NCI-H146 (cell line): ENCODE results near the gene BAHCC1.
"Not testable (repeated sequence)": the region's sequence is repeated elsewhere in the genome, so short reads cannot be mapped to it uniquely, and the experiment has no call there.

Experiments used
- DNase-seq: peaks from one replicate; lab custom pipeline; 2025; lab: John Stamatoyannopoulos, UW

The BAHCC1 gene

DNA sequence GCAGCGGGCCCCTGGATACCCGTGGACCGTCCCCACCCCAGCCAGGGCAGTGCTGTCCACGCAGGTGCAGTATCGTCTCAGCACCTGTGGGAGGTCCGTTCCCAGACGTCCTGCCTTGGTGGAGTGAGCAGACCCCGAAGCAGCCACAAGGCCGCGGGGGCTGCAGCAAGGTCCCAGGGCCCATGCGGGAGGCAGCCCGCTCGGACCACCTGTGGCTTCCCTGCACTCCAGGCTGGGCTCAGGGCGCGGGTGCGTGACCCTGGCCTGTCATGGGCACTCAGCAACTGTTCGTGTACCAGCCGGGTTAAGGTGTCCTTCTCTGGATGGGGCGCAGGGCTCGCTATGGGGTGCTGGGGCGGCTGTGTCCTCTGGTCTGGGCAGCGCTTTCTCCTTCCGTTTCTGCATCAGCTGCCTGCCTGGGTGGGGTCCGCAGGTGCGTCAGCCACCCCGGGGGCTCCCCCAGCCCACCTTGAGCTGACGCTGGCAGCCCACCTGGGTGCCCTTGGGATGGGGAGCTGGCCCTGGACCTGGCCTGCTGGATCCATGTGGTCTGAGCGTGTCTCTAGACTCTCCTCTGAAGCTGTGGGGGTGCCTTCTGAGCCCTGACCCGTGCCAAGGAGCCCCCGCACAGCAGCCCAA lies 18.4 kb downstream of the BAHCC1 start:
- no peak for DNase-seq

DNA sequence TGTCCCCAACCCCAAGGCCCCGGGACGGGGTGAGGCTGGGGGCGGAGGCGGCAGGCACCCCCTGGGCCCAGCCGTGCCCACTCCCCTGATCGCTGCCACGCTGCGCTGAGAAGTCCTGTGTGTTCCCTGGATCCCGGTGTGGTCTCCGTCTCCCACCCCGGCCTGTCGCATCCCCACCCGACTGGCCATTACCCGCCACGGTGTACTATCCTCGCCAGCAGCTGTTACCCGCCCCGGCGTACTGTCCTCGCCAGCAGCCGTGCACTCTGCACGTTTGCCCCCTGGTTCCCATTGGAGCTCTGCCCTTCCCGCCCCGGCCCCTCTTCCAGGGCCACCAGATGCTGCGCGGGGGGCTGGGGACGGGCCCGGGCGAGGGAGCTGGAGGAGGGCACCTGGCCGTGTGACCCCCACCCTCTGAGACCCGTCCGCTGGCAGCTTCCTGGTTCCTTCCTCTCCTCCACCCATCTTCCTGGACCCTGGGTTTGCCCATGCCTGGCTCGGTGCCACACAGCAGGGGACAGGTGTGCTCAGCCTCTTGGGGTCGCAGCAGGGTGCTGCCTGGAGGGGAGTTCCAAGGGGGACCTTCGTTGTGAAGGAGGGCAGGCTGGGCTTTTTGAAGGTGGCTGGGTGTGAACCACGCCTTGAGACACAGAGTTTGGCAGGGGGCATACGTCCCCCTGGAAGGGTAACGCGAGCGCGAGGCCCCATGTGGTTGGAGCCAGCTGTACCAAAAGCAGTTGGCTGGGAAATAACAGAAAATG lies 19.7 kb downstream of the BAHCC1 start:
- DNase-seq = no peak

DNA sequence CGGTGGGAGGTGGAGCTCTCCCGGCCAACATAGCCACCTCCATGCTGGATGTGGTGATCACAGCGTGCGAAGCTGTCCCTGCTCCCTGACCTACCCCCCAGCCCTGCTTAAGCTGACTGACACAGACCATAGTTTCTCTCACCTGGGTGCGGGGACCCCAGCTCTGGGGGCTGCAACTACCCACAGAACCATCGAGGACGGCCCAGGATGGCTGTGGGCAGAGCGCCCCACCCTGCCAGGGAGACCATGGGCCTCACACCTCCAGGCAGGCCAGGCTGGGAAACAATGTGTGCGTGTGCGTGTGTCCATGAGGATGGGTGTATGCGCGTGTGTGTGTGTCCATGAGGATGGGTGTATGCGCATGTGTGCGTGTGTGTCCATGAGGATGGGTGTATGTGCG lies 20.4 kb downstream of the BAHCC1 start:
- DNase-seq = no peak

DNA sequence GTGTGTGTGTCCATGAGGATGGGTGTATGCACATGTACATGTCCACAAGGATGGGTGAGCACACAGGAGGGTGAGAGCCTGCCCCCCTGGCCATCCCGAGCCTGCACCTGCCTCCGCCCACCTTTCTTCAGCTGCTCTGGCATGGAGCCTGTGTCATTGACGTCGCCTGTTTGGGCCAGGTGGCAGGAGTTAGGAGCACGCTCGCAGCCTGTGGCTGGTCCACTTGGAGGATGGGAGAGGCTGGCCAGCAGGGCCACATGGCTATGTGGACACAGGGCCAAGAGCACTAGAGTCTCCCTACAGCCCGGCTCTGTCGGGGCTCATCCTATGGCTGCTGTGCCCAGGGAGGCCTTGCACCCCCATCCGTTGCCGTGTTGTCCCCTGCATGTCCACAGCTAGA lies 21.4 kb downstream of the BAHCC1 start:
- peak; percentile 15 for DNase-seq

DNA sequence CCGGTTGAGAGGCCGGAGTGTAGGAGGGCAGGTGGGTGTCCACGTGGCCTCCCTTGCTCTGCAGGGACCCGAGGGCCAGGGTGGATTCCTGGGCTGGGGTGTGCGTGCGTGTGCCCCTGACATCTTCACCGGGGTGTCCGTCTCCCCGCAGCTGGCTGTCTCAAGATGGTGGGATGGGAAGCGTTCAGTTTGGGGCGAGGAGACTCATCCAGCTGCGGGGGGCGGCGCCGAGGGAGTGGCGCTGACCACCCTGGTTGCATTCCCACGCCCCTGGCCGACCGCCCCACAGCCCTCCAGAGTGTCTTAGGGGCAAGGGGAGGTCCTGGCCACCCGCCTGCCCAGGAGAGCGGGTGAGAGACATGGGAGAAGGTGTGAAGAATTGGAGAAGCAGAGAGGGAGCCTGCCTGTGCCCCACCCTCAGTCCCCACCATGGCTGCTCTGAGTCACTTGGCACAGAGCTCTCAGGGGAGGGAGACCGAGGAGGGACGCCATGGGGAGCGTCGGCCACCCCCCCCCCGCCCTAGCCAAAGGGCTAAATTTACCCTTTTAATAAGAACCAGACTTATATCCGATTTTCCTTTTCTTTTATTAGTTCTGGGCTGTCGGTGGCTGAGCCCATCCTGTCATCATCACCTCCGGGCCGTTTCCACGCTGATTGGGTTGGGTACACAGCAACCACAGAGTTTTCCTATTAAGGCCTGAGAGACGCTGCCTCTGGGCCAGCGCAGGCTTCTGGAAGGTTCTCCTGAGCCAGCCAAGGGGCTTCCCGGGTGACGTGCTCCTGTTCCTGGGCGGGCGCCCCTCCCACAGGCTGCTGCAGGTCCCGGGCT lies 22.0 kb downstream of the BAHCC1 start:
- DNase-seq = no peak

DNA sequence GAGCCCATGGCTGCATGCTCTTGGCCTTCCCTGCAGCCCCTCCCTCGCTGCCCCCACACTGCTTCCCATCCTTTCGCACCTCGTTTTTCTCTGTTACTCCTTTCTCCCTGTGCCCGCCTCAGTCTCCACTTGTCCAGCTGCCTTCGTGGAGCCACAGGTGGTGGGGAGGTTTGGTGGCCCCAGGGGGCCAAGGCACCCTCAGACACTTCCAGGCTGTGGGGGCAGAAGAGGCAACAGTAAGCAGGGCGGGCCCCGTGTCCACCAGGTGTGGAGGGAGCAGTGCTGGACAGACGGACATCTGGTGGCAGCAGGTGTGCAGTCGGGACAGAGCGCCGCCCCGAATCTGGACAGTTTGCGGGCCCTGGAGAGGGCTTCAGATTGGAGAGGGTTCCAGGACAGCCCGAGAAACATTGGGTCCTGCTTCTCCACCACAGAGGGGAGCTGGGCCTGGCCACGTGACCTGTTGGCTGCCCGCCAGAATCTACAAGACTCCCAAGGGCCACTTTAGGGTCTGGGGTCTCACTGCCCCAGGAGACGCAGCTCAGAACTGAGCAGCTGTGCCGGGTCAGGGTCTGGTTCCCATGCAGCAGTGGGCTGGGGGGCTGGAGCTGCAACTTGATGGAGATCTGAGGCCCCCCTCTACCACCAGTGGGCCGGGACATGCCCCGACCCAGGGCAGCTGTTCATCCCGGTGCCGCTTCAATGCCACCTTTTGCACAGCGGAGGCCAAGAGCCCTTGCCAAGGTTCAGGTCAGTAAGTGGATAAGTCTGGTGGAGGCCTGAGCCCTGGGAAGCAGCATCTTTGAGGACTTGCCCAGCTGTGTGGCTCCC lies 22.8 kb downstream of the BAHCC1 start:
- no peak for DNase-seq

DNA sequence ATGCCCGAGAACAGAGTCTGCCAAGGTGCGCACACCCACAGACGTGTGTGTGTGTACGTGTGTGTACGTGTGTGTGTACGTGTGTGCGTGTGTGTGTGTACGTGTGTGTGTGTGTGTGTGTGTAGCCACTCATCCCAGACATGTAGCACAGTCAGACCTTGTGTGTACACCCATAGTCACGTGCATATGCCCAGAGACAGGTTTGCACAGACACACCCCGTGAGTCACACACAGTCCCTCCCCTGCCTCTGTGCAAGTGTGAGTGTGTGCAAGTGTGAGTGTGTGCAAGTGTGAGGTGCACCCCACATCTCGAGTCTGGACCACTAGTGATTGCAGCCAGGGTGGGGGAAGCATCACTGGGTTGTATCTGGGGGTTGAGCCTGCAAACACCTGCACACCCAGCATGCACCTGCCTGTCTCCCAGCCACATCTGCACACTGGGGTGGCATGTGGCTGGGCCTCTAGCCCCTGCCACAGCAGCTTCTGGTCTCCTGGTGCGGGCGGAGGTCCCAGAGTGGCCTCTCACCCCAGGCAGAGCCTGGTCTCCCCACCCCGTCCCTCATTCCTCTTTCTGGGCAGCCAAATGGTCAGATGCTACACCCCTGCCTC lies 23.6 kb downstream of the BAHCC1 start:
- peak; percentile 41 for DNase-seq

DNA sequence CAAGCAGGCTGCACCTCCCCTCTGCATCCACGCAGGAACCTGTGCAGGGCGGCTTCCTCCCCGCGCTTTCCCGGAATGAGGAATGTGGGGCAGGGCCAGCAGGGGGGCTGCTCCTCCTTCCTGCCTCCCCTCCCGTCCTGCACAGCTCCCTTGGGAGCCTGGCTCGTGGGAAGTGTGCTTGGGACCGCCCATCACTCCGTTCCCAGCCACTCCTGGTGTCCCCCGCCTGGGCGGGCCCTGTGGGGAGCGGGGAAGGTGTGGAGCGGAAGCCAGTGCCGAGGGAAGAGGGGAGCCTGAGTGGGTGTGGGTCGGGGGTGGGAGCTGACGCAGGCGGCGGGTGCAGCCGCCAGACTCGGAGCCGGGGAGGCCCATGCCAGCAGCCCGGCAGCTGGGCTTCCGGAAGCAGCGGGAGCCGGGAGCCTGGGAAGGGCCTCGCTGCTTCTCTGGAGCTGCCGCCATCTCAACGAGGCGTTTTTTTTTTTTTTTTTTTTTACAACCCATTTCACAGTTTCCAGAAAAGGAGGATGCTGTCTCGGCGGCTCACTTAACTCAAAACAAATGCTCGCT lies 24.1 kb downstream of the BAHCC1 start:
- DNase-seq = peak; percentile 91

DNA sequence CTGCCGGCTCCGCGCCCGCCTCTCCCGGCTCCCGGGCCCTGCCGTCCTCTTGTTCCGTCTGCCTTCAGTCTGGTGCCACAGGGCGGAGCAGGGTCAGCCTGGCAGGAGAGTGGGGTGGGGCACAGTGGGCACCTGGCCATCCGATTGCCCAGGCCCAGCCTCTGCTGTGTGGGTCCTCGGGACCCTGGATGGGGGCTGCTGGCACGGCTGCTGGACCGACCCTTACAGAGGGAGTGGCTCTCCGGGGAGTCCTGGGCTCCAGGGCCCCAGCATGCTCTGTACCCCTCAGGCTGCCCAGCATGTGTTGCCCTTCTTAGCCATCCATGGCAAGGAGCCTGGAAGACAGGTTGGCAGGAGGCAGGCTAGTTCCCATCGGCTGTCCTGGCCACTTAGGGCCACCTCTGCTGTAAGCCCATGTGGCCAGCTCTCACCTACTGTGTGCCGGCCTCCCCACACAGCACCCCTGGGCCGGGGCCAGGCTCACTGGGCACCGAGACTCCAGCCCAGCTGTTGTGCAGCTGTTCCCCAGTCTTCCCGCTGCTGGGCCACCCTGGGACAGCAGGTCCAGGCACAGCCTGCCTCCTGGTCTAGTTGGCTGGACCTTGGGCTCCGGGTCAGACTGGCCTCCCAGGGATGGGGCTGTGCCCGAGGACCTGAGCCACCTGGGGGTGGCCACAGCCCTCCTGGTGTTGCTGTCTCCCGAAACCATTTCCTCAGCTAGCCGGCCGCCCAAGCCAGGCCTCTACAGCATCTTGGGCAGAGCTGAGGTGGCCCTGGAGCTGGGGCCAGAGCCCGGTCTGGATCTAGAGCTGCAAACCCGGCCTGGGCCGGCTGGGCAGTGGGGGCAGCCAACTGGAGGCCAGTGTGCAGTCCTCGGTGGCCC lies 24.9 kb downstream of the BAHCC1 start:
- DNase-seq = no peak

DNA sequence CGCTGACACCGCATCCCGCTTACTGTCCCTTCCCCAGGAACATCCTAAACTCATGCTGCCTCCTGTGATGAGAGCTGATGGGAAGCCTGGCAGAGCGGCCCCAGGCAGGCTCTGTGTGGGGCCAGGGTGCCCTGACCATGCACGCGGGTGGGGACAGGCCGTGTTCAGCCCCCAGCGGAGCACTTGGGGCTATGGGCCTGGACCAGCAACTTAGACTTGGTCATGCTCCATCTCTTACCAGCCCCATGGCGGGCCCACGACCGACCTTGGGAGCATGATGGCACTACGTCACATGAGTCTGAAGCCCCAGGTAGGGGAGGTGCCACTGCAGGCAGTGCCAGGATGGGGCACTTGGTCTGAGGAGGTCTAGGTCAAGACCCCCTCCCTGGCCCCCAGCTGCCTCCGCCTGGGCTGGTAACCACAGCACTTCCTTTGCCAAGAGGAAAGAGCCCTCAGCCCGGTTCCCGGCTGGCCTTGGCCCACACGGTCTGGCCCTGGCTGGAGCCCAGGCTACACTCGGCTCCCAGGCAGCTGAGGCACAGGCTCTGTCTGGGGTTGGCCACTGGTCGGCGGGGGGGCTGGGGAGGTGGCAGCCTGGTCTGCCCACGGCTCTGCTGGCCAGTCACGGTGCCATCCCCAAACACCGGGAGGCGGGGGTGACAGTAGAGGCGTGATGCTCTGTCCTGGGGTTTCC lies 25.7 kb downstream of the BAHCC1 start:
- DNase-seq = no peak

DNA sequence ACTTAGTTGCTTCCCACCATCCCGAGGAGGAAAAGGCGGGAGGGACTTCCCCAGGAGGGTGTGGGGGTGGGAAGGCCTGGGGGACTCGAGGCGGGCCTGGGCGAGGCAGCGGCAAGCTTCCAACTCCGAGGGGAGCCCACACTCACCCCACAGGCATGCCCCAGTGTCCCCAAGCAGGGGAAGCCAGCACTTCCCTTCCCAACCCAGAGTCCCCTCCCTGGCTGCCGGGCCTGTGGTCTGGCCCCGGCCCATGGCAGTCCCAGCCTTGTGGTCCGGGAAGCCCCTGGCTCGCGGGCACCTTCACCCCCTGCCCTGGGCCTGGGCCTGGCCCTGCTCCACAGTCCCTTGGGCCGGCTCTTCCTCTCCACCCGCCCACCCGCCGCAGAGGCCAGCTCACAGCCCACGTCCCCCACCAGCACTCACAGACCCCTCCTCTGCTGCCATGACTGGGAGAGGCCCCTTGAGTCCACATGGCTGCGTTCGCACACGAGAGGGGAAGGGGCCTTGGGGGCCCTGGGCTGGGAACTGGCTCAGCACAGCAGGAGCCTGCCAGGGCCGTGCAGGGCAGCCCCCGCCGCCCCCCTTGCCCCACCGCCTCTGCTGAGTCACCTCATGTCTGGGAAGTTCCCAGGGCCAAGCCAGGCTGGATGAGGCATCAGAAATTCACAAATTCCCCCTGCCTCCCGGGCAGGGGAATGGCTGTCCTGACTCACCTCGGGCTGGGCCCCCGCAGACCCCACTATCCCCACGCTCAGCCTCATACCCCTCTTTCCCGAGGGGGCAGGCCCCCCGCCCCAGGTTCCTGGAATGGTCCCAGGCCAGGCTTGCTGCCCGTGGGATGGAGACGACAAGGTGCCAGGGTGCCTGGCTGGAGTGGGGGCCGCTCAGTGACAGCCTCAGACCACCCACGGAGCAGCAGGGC lies 27.8 kb downstream of the BAHCC1 start:
- no peak for DNase-seq

DNA sequence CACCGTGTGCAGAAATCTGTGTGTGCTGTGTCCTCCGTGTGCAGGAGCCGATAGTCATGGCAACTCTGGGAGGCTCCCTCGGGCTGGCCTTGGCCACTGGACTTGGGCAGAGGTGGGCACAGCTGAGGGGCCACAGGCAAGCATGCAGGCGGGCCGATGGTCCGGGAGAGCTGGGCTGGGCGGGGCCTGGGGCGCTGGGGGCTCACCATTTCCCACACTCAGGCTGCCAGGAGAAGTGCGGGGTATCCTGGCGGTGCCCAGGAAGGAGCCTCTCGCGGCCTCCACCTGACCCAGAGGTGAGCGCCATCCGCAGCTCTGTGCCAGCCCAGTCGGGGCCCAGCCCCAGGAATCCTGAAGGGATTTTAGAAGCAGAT lies 28.4 kb downstream of the BAHCC1 start:
- DNase-seq = no peak

DNA sequence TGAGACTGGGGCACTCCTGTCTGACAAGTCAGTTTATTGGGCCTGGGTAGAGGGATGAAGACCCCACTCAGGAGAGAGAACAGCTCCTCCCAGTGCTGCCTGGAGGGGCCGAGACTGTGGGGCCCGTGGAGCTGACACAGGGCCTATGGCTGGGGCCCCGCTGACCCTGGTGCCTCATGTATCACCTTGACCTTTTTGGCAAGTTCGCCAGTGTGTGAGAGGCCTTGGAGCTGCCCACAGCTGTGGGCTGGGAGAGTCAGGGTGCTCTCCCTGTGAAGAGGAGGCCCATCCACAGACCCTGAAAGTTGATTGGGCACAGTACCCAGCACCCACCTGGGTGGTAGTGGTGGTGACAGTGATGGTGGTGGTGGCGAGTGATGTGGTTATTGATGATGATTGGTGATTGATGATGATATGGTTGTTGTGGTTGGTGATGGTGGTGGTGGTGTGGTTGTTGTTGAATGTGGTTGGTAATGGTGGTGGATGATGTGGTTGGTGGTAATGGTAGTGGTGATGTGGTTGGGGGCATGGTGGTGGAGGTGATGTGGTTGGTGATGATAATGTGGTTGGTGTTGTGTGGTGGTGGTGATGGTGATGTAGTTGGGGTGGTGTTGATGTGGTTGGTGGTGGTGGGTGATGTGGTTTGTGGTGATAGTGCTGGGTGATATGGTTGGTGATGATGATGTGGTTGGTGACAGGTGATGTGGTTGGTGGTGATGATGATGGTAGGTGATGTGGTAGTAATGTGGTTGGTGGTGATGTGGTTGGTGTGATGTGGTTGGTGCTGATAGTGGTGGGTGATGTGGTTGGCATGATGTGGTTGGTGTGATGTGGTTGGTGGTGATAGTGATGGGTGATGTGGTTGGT lies 29.1 kb downstream of the BAHCC1 start:
- DNase-seq = no peak

DNA sequence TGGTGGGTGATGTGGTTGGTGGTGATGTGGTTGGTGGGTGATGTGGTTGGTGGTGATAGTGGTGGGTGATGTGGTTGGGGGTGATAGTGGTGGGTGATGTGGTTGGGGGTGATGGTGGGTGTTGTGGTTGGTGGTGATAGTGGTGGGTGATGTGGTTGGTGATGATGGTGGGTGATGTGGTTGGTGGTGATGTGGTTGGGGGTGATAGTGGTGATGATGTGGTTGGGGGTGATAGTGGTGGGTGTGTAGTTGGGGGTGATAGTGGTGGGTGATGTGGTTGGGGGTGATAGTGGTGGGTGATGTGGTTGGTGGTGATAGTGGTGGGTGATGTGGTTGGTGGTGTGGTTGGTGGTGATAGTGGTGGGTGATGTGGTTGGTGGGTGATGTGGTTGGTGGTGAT lies 29.8 kb downstream of the BAHCC1 start:
- DNase-seq = not testable (repeated sequence)

DNA sequence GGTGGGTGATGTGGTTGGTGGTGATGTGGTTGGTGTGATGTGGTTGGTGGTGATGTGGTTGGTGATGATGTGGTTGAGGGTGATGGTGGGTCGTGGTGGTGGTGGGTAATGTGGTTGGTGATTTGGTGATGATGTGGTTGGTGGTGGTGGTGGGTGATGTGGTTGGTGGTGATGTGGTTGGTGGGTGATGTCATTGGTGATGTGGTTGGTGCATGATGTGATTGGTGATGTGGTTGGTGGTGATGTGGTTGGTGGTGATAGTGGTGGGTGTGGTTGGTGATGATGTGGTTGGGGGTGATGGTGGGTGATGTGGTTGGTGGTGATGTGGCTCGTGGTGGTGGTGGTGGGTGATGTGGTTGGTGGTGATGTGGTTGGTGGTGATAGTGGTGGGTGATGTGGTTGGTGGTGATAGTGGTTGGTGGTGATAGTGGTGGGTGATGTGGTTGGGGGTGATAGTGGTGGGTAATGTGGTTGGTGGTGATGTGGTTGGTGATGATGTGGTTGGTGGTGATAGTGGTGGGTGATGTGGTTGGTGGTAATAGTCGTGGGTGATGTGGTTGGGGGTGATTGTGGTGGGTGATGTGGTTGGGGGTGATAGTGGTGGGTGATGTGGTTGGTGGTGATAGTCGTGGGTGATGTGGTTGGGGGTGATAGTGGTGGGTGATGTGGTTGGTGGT lies 30.6 kb downstream of the BAHCC1 start:
- DNase-seq = not testable (repeated sequence)

DNA sequence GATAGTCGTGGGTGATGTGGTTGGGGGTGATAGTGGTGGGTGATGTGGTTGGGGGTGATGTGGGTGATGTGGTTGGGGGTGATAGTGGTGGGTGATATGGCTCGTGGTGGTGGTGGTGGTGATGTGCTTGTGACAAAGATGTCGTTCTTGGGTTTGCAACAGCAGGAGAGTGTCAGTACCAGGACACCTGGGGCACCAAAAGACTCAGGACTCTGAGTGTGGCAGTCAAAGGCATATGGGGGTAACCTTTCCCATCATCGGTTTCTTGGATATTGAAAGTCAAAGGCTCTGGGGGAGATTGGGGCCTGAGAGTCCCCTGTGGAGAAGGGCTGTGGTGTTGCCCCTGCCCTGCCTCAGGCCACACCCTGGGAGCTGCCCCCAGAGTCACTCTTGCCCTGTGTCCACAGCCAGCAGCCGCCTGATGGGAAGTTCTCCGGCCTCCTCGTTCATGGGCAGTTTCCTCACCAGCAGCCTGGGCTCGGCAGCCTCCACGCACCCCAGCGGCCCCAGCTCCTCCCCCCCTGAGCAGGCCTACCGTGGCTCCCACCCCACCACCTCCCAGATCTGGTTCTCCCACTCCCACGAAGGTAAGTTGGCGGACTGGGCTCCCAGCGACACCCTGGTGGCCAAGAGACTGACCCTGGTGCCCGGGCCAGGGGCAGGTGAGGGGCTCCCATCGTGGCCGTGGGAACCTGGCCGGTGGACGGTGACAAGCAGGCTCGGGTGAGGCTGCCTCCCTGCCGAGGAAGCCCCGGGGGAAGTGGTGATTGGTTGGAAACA lies 31.3 kb downstream of the BAHCC1 start:
- no peak for DNase-seq
